ENCODE measurements around the gene MLLT6.
A peak's percentile ranks its signal among the peaks of the same experiment; 100 is the strongest.

MLLT6 gene

GRCh38 chr17:38674749-38675615 is 30.1 kb upstream of the MLLT6 start, which contains the start of gene EPOP:
Gene EPOP (minus strand): TSS chr17:38674957. CDS start chr17:38674495, 462 bp downstream.
- DNase-seq (ENCODE audit: low read depth), result peak; percentile 15

DNA sequence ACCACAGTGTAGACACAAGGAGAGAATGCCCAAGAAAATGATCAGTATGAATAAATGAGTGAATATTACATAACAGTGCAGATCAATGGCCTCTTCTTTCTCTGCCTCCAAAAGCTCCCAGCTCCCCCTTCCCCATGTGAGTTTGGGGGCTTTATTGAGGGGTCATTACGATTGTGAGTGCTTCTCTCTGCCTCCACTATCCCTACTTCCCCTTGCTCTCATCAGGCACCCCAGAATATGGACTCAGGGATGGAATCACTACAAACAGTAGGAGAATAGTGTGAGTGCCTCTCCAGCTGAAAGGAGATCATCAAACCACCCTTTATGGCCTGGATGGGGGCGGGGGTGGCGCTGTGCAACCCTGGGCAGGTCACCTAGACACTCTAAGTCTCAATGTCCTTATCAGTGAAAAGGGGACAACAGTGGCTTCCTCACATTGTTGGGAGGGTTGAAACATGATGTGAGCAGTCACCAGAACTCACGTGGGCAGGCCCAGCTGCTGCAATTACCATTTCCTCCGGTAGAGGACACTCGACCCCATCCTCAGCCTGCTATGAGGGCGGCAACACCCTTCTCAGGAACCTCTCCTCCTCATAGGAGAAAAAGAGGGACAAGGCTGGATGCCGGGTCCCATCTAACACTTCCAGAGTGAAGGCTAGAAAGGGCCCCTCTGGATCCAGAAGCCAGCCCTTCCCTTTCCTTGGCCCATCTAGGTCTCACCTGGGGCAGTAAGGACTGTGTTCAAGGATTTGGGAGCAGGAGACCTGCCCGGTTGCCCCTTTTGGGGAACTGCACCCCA is 28.2 kb upstream of the MLLT6 start:
- DNase-seq (ENCODE audit: low read depth), result peak; percentile 49

DNA sequence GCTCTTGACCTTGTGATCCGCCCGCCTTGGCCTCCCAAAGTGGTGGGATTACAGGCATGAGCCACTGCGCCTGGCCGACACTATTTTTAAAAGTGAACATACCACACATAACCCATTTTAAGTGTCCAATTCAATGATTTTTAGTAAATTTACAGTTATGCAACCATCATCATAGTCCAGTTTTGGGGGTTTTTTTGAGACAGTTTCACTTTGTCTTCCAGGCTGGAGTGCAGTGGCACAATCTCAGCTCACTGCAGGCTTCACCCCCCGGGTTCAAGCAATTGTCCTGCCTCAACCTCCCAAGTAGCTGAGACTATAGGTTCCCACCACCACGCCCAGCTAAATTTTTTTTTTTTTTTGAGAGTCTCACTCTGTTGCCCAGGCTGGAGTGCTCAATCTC is 27.3 kb upstream of the MLLT6 start:
- no peak for DNase-seq (ENCODE audit: low read depth)

DNA sequence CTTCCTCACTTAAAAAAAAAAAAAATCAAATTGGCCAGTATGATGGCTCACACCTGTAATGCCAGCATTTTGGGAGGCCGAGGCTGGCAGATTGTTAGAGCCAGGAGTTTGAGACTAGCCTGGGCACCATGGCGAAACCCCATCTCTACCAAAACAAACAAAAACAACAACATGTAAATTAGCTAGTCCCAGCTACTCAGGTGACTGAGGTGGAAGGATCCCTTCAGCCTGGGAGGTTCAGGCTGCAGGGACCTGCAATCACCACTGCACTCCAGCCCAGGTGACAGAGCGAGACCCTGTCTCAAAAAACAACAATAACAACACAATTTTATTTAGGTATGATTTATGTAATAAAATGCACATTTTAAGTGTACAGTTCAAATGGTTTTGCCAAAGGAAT is 24.0 kb upstream of the MLLT6 start:
- DNase-seq (ENCODE audit: low read depth), result no peak

- DNase-seq (ENCODE audit: low read depth), result no peak
These were observed 19.6 kb upstream of the MLLT6 start for GRCh38 chr17:38685491-38685890.

- peak; percentile 28 for DNase-seq (ENCODE audit: low read depth)
These were observed 17.8 kb upstream of the MLLT6 start for GRCh38 chr17:38687286-38687685.

DNA sequence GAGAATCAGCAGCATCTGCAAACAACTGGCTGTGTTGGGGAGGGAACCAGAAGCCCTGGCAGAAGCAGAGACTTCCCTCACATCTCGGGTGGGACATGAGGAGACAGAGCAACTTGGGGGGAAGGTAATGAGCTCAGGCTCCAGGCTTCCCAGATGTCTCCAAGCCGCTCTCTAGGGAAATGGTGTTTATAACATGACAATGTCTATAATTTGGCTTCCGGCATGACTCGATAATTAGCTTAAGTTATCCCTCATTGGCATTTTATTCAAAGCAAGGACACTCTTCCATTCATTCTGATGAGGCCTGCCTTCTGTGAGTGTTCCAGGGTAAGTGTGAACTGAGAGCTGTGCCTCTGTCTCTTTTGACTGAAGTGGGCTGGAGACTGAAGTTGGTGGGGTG is 14.7 kb upstream of the MLLT6 start:
- DNase-seq (ENCODE audit: low read depth), result no peak

- DNase-seq (ENCODE audit: low read depth), result no peak
These were observed 13.9 kb upstream of the MLLT6 start for GRCh38 chr17:38691154-38691553.

GRCh38 chr17:38693700-38694329 is 11.3 kb upstream of the MLLT6 start:
- DNase-seq (ENCODE audit: low read depth), result no peak

- no peak for DNase-seq (ENCODE audit: low read depth)
These were observed 7.8 kb upstream of the MLLT6 start for GRCh38 chr17:38697061-38697820.

GRCh38 chr17:38698760-38699159 is 6.3 kb upstream of the MLLT6 start:
- DNase-seq (ENCODE audit: low read depth), result no peak

- peak; percentile 10 for DNase-seq (ENCODE audit: low read depth)
These were observed 3.4 kb upstream of the MLLT6 start for GRCh38 chr17:38701504-38702165.

DNA sequence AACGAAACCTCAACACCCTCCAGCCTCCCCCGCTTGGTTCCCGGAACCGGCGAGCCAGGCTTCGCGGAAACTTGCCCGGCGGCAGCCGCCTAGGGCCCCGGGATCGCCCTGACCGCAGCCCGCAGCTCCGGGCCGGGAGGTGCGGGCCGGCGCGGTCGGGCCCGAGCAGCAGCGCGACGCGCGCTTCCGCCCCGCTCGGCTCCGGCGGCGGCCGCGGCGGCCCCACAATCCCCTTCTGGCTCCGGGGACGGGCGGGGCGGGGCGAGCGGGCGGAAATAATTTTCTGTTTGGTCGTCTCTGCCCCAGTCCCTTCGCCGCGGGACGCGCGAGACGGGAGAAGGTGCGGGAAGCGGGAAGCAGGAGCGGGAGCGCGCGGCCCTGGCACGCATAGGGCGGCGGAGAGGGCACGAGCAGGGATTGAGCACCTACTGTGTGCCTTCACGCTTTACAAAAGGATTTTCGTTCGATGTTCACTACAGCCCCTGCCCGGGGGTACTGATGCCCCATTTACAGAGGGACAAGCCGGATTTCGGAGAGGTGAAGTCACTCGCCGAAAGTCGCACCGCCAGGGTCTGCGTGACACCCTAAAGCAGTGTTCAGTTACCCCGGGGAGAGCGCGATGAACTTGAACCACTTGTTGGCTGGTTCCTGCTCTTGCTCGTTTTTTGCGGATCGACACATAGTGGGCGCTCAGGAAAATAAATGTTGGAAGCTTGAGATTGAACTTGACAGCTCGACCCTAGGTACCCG is 2.7 kb upstream of the MLLT6 start:
- peak; percentile 11 for DNase-seq (ENCODE audit: low read depth)

DNA sequence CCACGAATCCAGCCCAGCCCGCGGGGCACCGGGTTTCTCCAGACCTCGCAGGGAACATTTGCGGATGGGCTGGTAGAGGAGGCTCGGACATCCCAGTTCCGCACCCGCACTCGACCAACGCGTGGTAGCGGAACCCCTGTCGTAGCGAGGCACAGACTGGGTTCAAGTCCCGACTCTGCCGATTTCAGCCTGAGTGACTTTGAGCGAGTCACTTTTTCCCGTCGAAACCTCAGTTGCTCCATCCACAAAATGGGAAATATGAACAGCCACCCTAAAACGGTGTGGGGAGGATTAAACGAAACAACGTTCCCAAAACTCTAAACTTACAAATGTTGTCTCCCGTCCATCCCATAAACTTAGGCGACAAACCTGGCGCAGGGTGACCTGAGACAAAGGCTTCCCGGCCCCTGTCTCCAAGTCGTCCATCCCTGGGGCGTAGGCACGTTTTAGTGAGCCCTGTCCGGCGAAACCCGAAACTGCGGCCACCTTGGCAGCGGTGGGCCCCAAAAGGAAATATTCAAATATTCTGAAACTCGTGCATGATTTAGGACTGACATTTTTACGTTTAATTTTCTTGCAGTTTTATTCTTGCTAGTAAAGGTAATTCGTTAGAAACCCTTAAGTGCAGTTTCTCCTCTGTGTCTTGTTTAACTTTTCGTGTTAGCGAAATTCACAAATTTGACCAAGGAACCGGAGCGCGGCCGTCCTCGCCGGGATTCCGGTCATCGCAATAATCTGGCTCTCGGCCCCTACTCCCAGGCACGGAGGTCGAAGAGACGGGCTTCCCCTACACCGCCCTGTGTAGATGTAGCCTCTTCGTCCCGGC is 1.9 kb upstream of the MLLT6 start:
- no peak for DNase-seq (ENCODE audit: low read depth)

DNA sequence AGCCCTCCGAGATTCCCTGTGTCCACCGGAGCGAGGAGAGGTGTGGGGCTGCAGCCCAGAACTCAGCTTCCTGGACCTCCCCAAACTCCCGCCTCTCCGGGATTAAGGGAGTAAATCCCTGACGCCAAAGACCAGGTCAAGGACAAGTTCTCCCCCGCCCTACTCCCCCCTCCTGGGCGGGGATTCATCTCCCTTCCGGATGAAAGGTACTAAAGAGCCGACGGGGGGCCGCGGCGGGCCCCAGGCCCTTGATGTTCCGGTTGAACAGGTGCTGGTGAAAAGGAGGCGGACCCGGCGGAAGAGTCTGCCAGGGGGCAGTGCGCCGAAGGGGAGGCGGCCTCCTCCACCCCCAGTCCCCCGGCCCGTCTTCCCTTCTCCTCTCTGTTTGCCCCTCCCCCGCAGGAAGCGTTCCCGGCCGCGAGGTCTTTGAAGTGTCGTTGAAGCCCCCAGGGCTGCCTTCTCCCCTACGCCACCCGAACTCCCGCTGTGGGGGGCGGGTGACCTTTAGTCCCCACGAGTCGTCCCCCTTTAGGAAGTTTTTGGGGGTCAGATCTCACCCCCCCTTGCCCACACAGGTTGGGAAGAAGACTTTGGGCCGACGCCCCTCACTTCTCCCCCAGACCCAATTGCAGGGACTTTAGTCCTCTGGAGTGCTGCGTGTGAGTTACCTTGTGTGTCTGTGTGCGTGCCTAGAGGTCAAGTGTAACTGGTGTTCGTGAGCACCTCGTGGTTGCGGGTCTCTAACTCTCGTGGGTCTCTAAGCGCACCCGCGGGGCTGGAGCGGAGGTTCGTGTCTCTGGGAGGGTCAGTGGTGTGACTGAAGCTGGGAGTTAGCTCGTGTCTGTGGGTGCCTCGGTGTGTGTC is 1.1 kb upstream of the MLLT6 start:
- no peak for DNase-seq (ENCODE audit: low read depth)

- no peak for DNase-seq (ENCODE audit: low read depth)
These were observed 390 bp downstream of the MLLT6 start for GRCh38 chr17:38705523-38705802.

- no peak for DNase-seq (ENCODE audit: low read depth)
These were observed 881 bp downstream of the MLLT6 start for GRCh38 chr17:38705803-38706504.

DNA sequence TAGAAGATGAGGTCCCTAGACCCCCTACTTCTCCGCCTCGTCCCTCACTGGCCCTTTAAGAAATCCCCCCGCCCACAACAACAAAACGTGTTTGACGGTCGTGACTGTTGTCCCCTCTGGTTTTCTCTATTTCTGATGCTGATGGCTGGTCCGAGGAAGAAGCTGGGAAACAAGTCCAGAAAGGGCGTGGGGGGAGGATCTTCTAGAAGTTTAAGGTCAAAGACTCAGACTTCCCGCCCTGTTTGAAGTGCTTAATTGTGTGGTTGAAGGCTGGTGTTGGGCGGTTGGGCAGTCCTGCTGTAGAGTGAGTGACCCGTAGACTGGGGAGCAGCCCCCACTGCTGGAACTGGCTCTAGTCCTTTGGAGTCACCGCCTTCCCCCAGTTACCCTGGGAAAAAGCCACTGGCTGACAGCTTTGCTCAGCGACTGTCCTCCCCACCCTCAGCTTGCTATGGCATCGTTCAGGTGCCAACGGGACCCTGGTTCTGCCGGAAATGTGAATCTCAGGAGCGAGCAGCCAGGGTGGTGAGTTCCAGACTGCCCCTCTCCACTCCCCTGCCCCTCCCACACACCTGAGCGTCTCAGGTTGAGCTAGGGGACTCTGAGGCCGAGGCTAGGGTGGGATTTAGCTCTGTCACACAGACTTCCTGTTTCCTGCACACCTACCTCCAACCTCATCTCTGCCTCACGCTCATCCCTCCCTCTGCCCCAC is 1.6 kb downstream of the MLLT6 start:
- no peak for DNase-seq (ENCODE audit: low read depth)
